ENCODE data around the gene IPO13. TPM values are rescaled to one million over a fixed set of nuclear protein-coding genes. Genes with fewer than 3 reads are reported as not detected.

The IPO13 gene
- total RNA-seq, 2 experiments from 2014 or later = 6.3 to 7.4 TPM

DNA sequence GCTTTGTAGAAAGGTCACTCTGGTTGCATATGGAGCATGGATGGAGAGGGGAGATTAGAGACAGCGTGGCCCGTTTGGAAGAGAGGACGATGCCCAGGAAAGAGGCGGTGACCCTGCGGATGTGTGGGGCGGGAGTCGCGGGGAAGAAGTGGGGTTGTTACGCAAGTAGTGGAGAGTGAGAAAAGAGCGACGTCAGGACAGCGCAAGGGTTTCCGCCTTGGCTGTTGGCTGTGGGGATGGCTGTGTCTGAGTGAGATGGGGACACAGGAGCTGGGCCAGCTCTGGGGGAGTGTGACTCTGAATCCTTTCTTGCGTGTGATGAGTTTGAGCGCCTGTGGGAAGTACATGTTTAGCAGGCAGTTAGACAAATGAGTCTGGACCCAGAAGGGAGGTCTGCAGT lies 36.1 kb downstream of the IPO13 start:
- H3K4me1 Mint-ChIP-seq (ENCODE audit: low read depth) = peaks cover 14% of the 10 kb centered on the region
- no peaks in the 10 kb centered on the region for H3K9me3 Mint-ChIP-seq
- DNase-seq (no peak), ATAC-seq (ENCODE audit: poor library complexity) (no peak)
- TF ChIP-seq, protein P1, sequence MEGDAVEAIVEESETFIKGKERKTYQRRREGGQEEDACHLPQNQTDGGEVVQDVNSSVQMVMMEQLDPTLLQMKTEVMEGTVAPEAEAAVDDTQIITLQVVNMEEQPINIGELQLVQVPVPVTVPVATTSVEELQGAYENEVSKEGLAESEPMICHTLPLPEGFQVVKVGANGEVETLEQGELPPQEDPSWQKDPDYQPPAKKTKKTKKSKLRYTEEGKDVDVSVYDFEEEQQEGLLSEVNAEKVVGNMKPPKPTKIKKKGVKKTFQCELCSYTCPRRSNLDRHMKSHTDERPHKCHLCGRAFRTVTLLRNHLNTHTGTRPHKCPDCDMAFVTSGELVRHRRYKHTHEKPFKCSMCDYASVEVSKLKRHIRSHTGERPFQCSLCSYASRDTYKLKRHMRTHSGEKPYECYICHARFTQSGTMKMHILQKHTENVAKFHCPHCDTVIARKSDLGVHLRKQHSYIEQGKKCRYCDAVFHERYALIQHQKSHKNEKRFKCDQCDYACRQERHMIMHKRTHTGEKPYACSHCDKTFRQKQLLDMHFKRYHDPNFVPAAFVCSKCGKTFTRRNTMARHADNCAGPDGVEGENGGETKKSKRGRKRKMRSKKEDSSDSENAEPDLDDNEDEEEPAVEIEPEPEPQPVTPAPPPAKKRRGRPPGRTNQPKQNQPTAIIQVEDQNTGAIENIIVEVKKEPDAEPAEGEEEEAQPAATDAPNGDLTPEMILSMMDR (IDR thresholded peaks at IDR 0.05) = no peak
- Histone ChIP-seq H3K27ac (ENCODE audit: low read depth in 1 of 2, low read length in 2 of 2) (no peak overlapping the region), H3K4me3 (ENCODE audit: low read length) (no peak overlapping the region), H3K27me3 (ENCODE audit: control insufficient read depth in 1 of 2, insufficient read depth in 2 of 2, low read length in 2 of 2) (peaks cover 5 to 7% of the 10 kb centered on the region in 2 experiments), H3K9me3 (ENCODE audit: control insufficient read depth in 1 of 2, insufficient read depth in 1 of 2, low read length in 2 of 2) (no peaks in the 10 kb centered on the region), H3K36me3 (ENCODE audit: insufficient read depth, low read length) (peaks cover 7% of the 10 kb centered on the region), H3K4me1 (ENCODE audit: insufficient read depth, low read length) (peaks cover 23% of the 10 kb centered on the region)
- H3K36me3 Mint-ChIP-seq (ENCODE audit: low read depth) = peaks cover 15% of the 10 kb centered on the region
- H3K4me3 Mint-ChIP-seq = no peak overlapping the region
- intact Hi-C loops (cut with DNase I, micrococcal nuclease) = no loop called here
- H3K27me3 Mint-ChIP-seq = peaks cover 13% of the 10 kb centered on the region
- no peak overlapping the region for H3K27ac Mint-ChIP-seq
- POLR2A ChIA-PET = no interaction called here
- CTCF ChIA-PET = no interaction called here

DNA sequence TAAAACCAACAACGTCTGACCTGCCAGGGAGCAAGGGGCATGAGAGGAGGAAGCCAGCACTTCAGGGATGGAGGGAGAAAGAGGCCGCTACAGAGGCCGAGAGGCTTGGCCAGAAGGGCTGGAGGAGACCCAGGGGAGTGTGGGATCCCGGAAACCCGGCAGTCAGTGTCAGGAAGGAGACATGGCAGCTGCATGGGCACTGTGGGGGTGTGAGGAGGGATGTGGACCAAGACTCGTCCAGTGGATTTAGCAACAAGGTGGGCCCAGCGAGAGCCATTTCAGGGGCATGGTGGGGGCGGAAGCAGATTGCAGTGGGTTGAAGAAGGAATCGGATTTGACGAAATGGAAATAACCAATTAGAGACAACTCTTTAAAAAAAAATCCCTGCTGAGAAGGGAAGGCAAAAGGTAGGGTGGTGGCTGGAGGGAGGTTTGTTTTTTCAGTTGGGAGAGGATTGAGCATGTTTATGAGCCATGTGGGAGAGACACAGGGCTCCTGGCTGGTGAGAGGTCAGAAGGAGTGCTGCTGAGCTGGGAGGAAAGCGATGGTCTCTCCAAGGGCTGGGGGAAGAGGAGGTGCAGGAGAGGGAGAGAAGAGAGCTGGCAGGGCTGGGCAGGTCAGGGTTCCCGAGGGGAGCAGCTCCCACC lies 36.6 kb downstream of the IPO13 start:
- TF ChIP-seq, protein P1 (IDR thresholded peaks at IDR 0.05) = no peak
- POLR2A ChIA-PET = no interaction called here
- DNase-seq = no peak
- peaks cover 18% of the 10 kb centered on the region for H3K4me1 ChIP-seq (ENCODE audit: insufficient read depth, low read length)
- CTCF ChIA-PET = no interaction called here
- no peaks in the 10 kb centered on the region for H3K9me3 ChIP-seq (ENCODE audit: control insufficient read depth in 1 of 2, insufficient read depth in 1 of 2, low read length in 2 of 2)
- peaks cover 10% of the 10 kb centered on the region for H3K36me3 Mint-ChIP-seq (ENCODE audit: low read depth)
- peaks cover 5 to 7% of the 10 kb centered on the region in 2 experiments for H3K27me3 ChIP-seq (ENCODE audit: control insufficient read depth in 1 of 2, insufficient read depth in 2 of 2, low read length in 2 of 2)
- no peak overlapping the region for H3K4me3 ChIP-seq (ENCODE audit: low read length)
- H3K27me3 Mint-ChIP-seq = peaks cover 13% of the 10 kb centered on the region
- H3K4me1 Mint-ChIP-seq (ENCODE audit: low read depth) = peaks cover 9% of the 10 kb centered on the region
- no peaks in the 10 kb centered on the region for H3K9me3 Mint-ChIP-seq
- H3K36me3 ChIP-seq (ENCODE audit: insufficient read depth, low read length) = peaks cover 1% of the 10 kb centered on the region
- H3K27ac ChIP-seq (ENCODE audit: low read depth in 1 of 2, low read length in 2 of 2) = no peak overlapping the region
- intact Hi-C loops (cut with DNase I, micrococcal nuclease) = no loop called here
- no peak overlapping the region for H3K27ac Mint-ChIP-seq
- no peak overlapping the region for H3K4me3 Mint-ChIP-seq
- no peak for ATAC-seq (ENCODE audit: poor library complexity)

DNA sequence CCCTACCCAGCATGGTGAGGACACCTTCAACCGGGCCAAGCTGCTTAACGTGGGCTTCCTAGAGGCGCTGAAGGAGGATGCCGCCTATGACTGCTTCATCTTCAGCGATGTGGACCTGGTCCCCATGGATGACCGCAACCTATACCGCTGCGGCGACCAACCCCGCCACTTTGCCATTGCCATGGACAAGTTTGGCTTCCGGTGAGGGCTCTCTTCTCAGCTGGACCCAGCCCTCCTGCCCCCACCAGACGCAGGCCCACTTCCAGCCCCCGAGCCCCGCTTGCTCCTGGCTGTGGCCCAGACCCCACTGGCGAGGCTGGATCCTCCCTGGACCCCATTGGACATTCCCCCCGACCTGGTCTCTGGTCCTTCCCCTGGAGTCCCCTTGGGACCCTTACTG lies 38.1 kb downstream of the IPO13 start:
- TF ChIP-seq, protein P1 (IDR thresholded peaks at IDR 0.05) = no peak
- POLR2A ChIA-PET = no interaction called here
- H3K4me1 ChIP-seq (ENCODE audit: insufficient read depth, low read length) = peaks cover 9% of the 10 kb centered on the region
- ATAC-seq (ENCODE audit: poor library complexity) (no peak), DNase-seq (no peak)
- intact Hi-C loops (cut with DNase I, micrococcal nuclease) = no loop called here
- CTCF ChIA-PET = no interaction called here
- no peak overlapping the region for H3K27ac ChIP-seq (ENCODE audit: low read depth in 1 of 2, low read length in 2 of 2)
- H3K27ac Mint-ChIP-seq = no peak overlapping the region
- H3K27me3 Mint-ChIP-seq = peaks cover 10% of the 10 kb centered on the region
- peaks cover 3 to 4% of the 10 kb centered on the region in 2 experiments for H3K27me3 ChIP-seq (ENCODE audit: control insufficient read depth in 1 of 2, insufficient read depth in 2 of 2, low read length in 2 of 2)
- peaks cover 3% of the 10 kb centered on the region for H3K36me3 Mint-ChIP-seq (ENCODE audit: low read depth)
- no peak overlapping the region for H3K4me3 Mint-ChIP-seq
- no peaks in the 10 kb centered on the region for H3K36me3 ChIP-seq (ENCODE audit: insufficient read depth, low read length)
- H3K4me1 Mint-ChIP-seq (ENCODE audit: low read depth) = peaks cover 2% of the 10 kb centered on the region
- H3K4me3 ChIP-seq (ENCODE audit: low read length) = no peak overlapping the region
- no peaks in the 10 kb centered on the region for H3K9me3 ChIP-seq (ENCODE audit: control insufficient read depth in 1 of 2, insufficient read depth in 1 of 2, low read length in 2 of 2)
- no peaks in the 10 kb centered on the region for H3K9me3 Mint-ChIP-seq

Data from CD4-positive, alpha-beta T cell (primary cell).